SU-DHL-6 (cell line): ENCODE measurements around the gene SVIL.
"Not testable (repeated sequence)": the region's sequence is repeated elsewhere in the genome, so short reads cannot be mapped to it uniquely, and the experiment has no call there.

Experiments used
- H2AFZ ChIP-seq: fragments of 200-600 bp; sonication (generic); 2 replicates; pipeline ENCODE4 v1.6.1; 2014; ENCODE audit warnings: low read depth, mild to moderate bottlenecking, moderate library complexity, mixed read lengths, antibody characterized with exemption, low read length; ENCODE audit not compliant: severe bottlenecking
- H3F3A ChIP-seq: fragments of 200-600 bp; shearing (Covaris generic); 2 replicates; pipeline ENCODE4 v1.6.0; 2016; ENCODE audit warnings: antibody characterized with exemption, mild to moderate bottlenecking; ENCODE audit not compliant: insufficient read depth
- H3K27ac ChIP-seq: fragments of 200-600 bp; sonication (generic); 2 replicates; pipeline ENCODE4 v1.5.1; 2016; ENCODE audit warnings: low read depth, mild to moderate bottlenecking, low read length, moderate library complexity, mixed read lengths
- H3K27me3 ChIP-seq: fragments of 200-600 bp; sonication (generic), shearing (Covaris generic); 2 replicates; pipeline ENCODE4 v1.6.0; 2014; ENCODE audit warnings: mild to moderate bottlenecking, low read length
- H3K36me3 ChIP-seq: fragments of 200-600 bp; sonication (generic); 2 replicates; pipeline ENCODE4 v1.6.1; 2014; ENCODE audit warnings: mild to moderate bottlenecking, low read length, mixed read lengths
- H3K4me2 ChIP-seq: fragments of 300-600, 200-600 bp; shearing (Covaris generic), sonication (generic); 2 replicates; pipeline ENCODE4 v1.6.0; 2014; ENCODE audit warnings: low read length, low read depth, mild to moderate bottlenecking; ENCODE audit not compliant: poor library complexity, severe bottlenecking
- H3K4me3 ChIP-seq: fragments of 200-600 bp; sonication (generic); 2 replicates; pipeline ENCODE4 v1.5.1; 2014; ENCODE audit warnings: antibody characterized with exemption, low read length, mild to moderate bottlenecking, mixed read lengths; ENCODE audit not compliant: insufficient read depth, poor library complexity, severe bottlenecking
- H3K79me2 ChIP-seq: fragments of 200-600 bp; sonication (generic); 2 replicates; pipeline ENCODE4 v1.6.1; 2014; ENCODE audit warnings: mild to moderate bottlenecking, low read length, moderate library complexity; ENCODE audit not compliant: insufficient read depth
- H3K9ac ChIP-seq: fragments of 200-600 bp; sonication (generic); 2 replicates; pipeline ENCODE4 v1.7.0; 2014; ENCODE audit warnings: mild to moderate bottlenecking, low read length
- H3K9me2 ChIP-seq: fragments of 200-600 bp; sonication (generic); replicated peaks from 2 replicates; pipeline ENCODE4 v1.6.1; 2014; ENCODE audit warnings: low read length; ENCODE audit not compliant: insufficient read depth
- H3K9me3 ChIP-seq: fragments of 200-600 bp; sonication (generic); 2 replicates; pipeline ENCODE4 v1.6.1; 2014; ENCODE audit warnings: low read length, mixed read lengths; ENCODE audit not compliant: insufficient read depth
- H4K20me1 ChIP-seq: fragments of 200-600 bp; sonication (generic); 2 replicates; pipeline ENCODE4 v1.6.1; 2014; ENCODE audit warnings: low read depth, mild to moderate bottlenecking, antibody characterized with exemption, low read length, moderate library complexity, mixed read lengths
- CTCF ChIP-seq: fragments of 200-600 bp; sonication (generic); IDR thresholded peaks from one replicate; pipeline ENCODE4 v1.5.1; 2017; ENCODE audit warnings: antibody characterized with exemption, mild to moderate bottlenecking, low read length, moderate library complexity; ENCODE audit not compliant: insufficient read depth, poor library complexity, severe bottlenecking
- EZH2phosphoT487 ChIP-seq: fragments of 200-600 bp; sonication (generic), shearing (Covaris generic); conservative IDR thresholded peaks from 2 replicates; pipeline ENCODE4 v1.6.1; 2018; ENCODE audit warnings: mild to moderate bottlenecking, antibody characterized with exemption, low read length, moderate library complexity, mixed read lengths

The SVIL gene

GRCh38 chr10:29495366-29495765 is 139.4 kb downstream of the SVIL start:
- Histone ChIP-seq H3K4me2 (no peak overlapping the region), H3K27ac (no peak overlapping the region), H3K9me2 (no peaks in the 10 kb centered on the region), H3K27me3 (no peaks in the 10 kb centered on the region), H3K4me3 (no peak overlapping the region), H3K9me3 (no peaks in the 10 kb centered on the region), H3K36me3 (no peaks in the 10 kb centered on the region), H2AFZ (no peak overlapping the region), H3K79me2 (no peaks in the 10 kb centered on the region), H4K20me1 (no peaks in the 10 kb centered on the region), H3F3A (no peaks in the 10 kb centered on the region), H3K9ac (no peak overlapping the region)
- TF ChIP-seq EZH2phosphoT487 (no peak), CTCF (no peak)

GRCh38 chr10:29493697-29494096 is 141.1 kb downstream of the SVIL start:
- no peak overlapping the region for H3K9ac ChIP-seq
- H3K4me2 ChIP-seq, result no peak overlapping the region
- H3K9me2 ChIP-seq, result no peaks in the 10 kb centered on the region
- no peaks in the 10 kb centered on the region for H3K36me3 ChIP-seq
- no peaks in the 10 kb centered on the region for H3K79me2 ChIP-seq
- no peak overlapping the region for H2AFZ ChIP-seq
- H4K20me1 ChIP-seq, result no peaks in the 10 kb centered on the region
- no peaks in the 10 kb centered on the region for H3K27me3 ChIP-seq
- no peak for TF ChIP-seq EZH2phosphoT487
- TF ChIP-seq CTCF, result no peak
- no peak overlapping the region for H3K4me3 ChIP-seq
- H3F3A ChIP-seq, result no peaks in the 10 kb centered on the region
- no peaks in the 10 kb centered on the region for H3K9me3 ChIP-seq
- no peak overlapping the region for H3K27ac ChIP-seq

- H3K9me3 ChIP-seq, result no peaks in the 10 kb centered on the region
- H3K36me3 ChIP-seq, result no peaks in the 10 kb centered on the region
- H3K27me3 ChIP-seq, result no peaks in the 10 kb centered on the region
- H3K27ac ChIP-seq, result no peak overlapping the region
- H3K9ac ChIP-seq, result no peak overlapping the region
- no peaks in the 10 kb centered on the region for H3K79me2 ChIP-seq
- no peak for TF ChIP-seq CTCF
- no peak for TF ChIP-seq EZH2phosphoT487
- no peaks in the 10 kb centered on the region for H4K20me1 ChIP-seq
- no peaks in the 10 kb centered on the region for H3F3A ChIP-seq
- H3K4me2 ChIP-seq, result no peak overlapping the region
- H2AFZ ChIP-seq, result no peak overlapping the region
- H3K9me2 ChIP-seq, result no peaks in the 10 kb centered on the region
- no peak overlapping the region for H3K4me3 ChIP-seq
These were observed 142.0 kb downstream of the SVIL start for GRCh38 chr10:29492774-29493173.

- H2AFZ ChIP-seq, result no peak overlapping the region
- no peaks in the 10 kb centered on the region for H3K9me2 ChIP-seq
- no peaks in the 10 kb centered on the region for H3F3A ChIP-seq
- H3K9me3 ChIP-seq, result no peaks in the 10 kb centered on the region
- TF ChIP-seq CTCF, result no peak
- TF ChIP-seq EZH2phosphoT487, result no peak
- no peaks in the 10 kb centered on the region for H3K36me3 ChIP-seq
- H3K27ac ChIP-seq, result no peak overlapping the region
- no peak overlapping the region for H3K4me3 ChIP-seq
- no peaks in the 10 kb centered on the region for H3K27me3 ChIP-seq
- H4K20me1 ChIP-seq, result no peaks in the 10 kb centered on the region
- H3K4me2 ChIP-seq, result no peak overlapping the region
- no peak overlapping the region for H3K9ac ChIP-seq
- H3K79me2 ChIP-seq, result no peaks in the 10 kb centered on the region
These were observed 142.9 kb downstream of the SVIL start for GRCh38 chr10:29491918-29492317.

GRCh38 chr10:29490781-29491280 is 143.9 kb downstream of the SVIL start:
- not testable (repeated sequence) for H3K9me3 ChIP-seq, H3K36me3 ChIP-seq

More at GRCh38 chr10:29490781-29491280, 143.9 kb downstream of the SVIL start:
- not testable (repeated sequence) for H3K79me2 ChIP-seq, H3K27ac ChIP-seq, H3K27me3 ChIP-seq, H3K4me3 ChIP-seq, H3F3A ChIP-seq, H3K9ac ChIP-seq, H3K4me2 ChIP-seq, H4K20me1 ChIP-seq, H3K9me2 ChIP-seq, H2AFZ ChIP-seq
